HG03103 (cell line): ENCODE data around the gene LIG3.
"Not testable (repeated sequence)": the region's sequence is repeated elsewhere in the genome, so short reads cannot be mapped to it uniquely, and the experiment has no call there.

Source experiments
- ATAC-seq: cut with Tn5 transposase; IDR thresholded peaks from one replicate; pipeline ENCODE4 v1.9.1; 2021; ENCODE audit warnings: low read depth; ENCODE audit not compliant: unreplicated experiment

Gene LIG3

GRCh38 chr17:35030780-35031179 is 50.5 kb downstream of the LIG3 start:
- no peak for ATAC-seq

DNA sequence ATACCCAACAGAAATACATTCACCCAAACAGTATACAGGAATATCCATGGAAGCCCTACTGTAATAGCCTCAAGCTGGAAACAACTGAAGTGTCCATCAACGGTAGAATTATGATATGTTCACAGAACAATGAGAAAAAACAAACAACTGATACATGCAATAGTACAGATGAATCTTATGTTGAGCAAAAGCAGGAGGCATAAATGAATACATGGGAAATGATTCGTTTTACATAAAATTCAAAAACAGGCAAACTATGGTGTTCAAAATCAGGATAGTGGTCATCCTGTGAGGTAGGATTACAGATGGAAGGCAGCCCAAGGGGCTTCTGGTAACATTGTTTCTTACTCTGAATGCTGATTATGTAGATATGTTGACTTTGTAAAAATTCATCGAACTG is 58.1 kb downstream of the LIG3 start:
- ATAC-seq = no peak

GRCh38 chr17:35041390-35041789 is 61.1 kb downstream of the LIG3 start:
- ATAC-seq = no peak

DNA sequence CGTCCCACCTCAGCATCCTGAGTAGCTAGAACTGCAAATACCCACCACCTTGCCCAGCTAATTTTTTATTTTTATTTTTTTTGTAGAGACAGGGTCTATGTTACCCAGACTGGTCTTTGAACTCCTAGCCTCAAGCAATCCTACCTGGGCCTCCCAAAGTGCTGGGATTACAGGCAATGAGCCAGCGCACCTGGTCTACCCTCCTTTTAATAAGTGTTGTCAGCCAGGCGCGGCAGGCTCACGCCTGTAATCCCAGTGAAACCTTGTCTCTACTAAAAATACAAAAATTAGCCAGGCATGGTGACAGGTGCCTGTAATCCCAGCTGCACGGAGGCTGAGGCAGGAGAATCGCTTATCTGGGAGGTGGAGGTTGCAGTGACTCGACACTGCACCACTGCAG is 63.9 kb downstream of the LIG3 start:
- ATAC-seq = no peak

GRCh38 chr17:35045458-35045979 is 65.2 kb downstream of the LIG3 start:
- not testable (repeated sequence) for ATAC-seq

DNA sequence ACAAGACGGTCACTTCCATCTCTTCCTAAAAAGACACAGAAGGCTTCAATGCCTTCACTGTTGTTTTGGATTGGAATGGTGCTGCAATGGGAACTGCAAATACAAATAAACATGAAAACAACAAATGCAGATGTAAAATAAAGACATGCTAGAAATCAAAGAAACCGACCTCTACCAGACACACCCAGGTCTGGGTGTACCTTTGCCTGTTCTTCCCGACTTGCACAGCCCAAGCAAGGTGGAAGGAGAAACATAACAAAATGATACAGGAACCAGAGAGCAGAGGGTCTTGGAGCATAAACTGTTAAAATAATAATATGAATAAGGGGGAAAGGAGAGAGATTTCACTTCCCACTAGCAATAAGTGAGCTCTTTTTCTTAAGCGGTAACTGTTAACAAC is 65.9 kb downstream of the LIG3 start:
- ATAC-seq = no peak

- peak; percentile 49 for ATAC-seq
Measured at GRCh38 chr17:35046740-35047283, 66.5 kb downstream of the LIG3 start.

DNA sequence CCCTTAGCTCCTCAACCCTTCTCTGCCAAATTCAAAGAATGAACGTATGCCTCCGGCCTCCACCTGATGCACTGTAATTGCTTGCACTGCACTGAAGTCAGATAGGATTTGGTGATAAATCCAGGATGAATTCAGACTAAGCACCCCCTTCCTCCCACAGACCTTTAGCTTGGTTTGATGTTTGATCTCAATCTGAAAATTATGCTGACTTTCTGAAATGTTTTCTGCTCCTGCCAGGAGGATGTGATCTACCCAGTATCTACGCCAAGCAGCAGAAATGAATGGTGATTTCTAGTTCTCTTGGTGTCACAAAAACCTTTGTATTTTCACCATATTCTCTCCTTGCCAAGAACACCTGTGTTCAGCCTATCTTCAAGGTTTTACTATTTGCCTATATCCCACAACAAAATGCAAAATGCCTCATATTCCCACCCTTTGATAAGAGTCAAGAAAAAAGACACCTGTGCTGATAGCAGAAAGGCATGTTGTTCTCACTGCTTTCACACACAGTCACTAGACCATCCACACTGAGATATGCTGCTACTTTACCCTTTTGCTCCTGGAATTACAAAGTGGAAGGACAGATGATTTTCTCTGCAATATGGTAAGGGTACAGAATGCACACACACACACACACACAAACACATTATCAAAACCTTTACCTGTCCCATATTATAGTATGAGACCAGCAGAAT is 68.5 kb downstream of the LIG3 start:
- no peak for ATAC-seq

- no peak for ATAC-seq
Measured at GRCh38 chr17:35050170-35050569, 69.9 kb downstream of the LIG3 start.

GRCh38 chr17:35051183-35051578 is 70.9 kb downstream of the LIG3 start:
- no peak for ATAC-seq

DNA sequence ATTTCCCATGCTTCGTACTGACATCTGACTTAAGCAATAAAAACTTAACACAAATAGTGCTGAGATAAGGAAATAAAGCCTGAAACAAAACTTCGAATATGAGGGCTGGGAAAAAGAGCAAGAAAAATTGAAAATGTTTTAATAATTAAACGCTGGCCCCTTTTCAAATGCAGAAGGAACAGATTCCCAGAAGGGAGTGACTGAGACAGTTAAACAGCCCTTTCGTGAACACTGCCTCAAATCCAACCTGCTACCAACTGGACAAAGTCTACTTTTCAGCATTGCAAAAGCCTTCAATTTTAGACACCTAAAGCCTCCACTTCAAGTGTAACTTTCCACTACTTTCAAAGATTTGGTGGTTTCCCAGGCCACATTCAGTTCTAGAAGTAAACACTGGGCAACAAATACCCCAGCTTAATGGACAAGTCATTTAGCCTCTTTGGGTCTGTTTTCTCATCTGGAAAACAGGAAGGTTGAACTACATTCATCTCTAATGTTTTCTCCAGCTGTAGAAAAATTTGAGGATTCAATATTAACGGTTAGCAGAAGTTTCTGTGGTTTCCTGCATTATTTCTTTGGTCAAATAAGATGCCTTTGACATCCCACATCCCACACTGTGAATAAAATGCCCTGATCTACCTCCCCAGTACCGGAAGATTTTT is 71.4 kb downstream of the LIG3 start:
- no peak for ATAC-seq

DNA sequence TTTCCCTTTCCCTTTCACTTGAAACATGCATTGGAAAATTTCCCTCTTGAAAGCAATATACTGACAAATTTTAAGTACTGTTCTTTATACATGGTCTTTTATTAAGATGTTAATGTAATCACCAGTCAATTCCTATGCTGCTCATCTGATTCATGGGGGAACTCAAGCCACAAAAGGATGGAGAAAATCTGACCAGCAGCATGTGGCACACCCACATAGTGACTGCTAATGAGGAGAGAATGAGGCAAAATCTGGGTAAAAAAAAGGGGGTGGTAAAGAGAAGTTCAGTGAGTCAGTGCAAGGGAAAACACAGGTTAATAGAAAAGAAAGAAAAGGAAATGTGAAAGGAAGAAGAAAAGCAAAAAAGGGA is 71.9 kb downstream of the LIG3 start:
- ATAC-seq = no peak

DNA sequence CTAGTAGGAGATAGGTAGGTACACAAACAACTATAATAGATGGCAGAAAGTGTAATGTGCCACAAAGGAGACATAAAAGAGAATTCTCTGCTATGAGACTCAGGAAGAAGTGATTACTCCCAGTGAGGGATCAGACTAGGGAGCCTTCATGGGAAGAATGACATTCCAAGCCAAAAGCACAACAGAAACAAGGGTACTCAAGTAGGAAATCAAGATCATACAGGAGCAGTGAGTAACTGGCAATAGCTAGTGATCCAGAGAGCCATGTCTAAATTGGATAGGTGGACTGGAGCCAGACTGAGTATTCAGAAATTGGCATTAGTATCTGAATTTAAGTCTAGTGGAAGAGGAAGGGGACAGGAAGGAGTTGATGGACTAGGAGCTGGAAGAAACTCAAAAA is 72.5 kb downstream of the LIG3 start:
- ATAC-seq = no peak

DNA sequence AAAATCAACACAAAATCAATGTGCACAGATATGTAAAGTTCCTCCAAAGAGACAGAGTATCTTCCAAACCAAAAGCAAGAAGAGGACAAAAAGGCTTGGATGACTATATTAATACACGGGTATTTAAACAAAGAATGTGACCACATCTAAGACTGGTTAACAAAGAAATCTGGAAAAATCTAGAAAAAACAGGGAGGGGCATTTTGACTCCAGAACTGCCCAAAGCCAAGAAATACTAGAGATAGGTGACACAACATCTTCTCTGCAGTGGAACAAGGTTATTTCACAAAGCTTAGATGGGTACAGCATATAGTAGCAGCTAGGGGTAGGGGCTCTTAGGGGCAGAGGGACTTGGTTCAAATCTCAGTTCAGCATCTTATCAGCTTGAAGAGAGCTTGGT is 72.9 kb downstream of the LIG3 start:
- ATAC-seq = no peak

DNA sequence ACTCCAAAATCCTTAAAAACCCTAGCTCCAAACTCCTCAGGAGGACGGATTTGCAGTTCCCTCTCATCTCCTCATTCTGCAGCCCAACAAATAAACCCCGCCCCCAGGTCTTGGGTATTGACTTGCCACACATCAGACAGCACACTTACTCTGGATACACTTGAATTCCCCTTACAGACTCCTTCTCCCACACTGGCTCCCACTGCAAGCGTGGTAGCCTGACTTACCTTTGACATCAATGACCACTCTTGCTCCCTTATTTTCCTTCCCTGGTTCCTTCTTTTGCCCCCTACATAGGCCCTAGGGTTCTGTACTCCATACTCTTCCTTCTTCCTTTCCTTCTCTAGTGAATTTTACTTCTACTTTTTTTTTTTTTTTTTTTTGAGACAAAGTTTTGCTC is 75.7 kb downstream of the LIG3 start:
- ATAC-seq = no peak

- ATAC-seq = no peak
Measured at GRCh38 chr17:35057332-35057915, 77.1 kb downstream of the LIG3 start.
